Measurements from ENCODE around the gene NAE1.

The NAE1 gene

GRCh38 chr16:66830422-66831404 lies at the start of gene NAE1:
Gene NAE1 (minus strand): TSS chr16:66830976. CDS start chr16:66830899, 77 bp downstream.
- TF ChIP-seq NFIC (IDR thresholded peaks at IDR 0.05) (no peak), FOXM1 (IDR thresholded peaks at IDR 0.05; ENCODE audit: borderline replicate concordance, low read depth) (no peak), RAD21 (IDR thresholded peaks at IDR 0.05; ENCODE audit: low read depth) (peak; percentile 54), CREB1 (IDR thresholded peaks at IDR 0.05; ENCODE audit: low read depth) (no peak), REST (IDR thresholded peaks at IDR 0.05; ENCODE audit: low read depth) (0 out of 2 replicates have a peak, but pooled peaks have one; percentile 31), TAF1 (IDR thresholded peaks at IDR 0.05; ENCODE audit: low read depth) (peak; percentile 66; the same call in 1 of the 2 replicates), YY1 (IDR thresholded peaks at IDR 0.05; ENCODE audit: low read depth) (peak; percentile 83), TEAD4 (IDR thresholded peaks at IDR 0.05) (no peak), MAX (IDR thresholded peaks at IDR 0.05) (no peak; the same call in none of the 2 replicates), EP300 (IDR thresholded peaks at IDR 0.05; ENCODE audit: borderline replicate concordance) (0 out of 2 replicates have a peak, but pooled peaks have one; percentile 18), EGR1 (IDR thresholded peaks at IDR 0.05) (no peak), CEBPB (IDR thresholded peaks at IDR 0.05) (no peak), ZBTB7A (IDR thresholded peaks at IDR 0.05; ENCODE audit: low read depth) (no peak), TCF12 (IDR thresholded peaks at IDR 0.05; ENCODE audit: low read depth) (no peak)
- TF ChIP-seq, protein P1, sequence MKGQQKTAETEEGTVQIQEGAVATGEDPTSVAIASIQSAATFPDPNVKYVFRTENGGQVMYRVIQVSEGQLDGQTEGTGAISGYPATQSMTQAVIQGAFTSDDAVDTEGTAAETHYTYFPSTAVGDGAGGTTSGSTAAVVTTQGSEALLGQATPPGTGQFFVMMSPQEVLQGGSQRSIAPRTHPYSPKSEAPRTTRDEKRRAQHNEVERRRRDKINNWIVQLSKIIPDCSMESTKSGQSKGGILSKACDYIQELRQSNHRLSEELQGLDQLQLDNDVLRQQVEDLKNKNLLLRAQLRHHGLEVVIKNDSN (IDR thresholded peaks at IDR 0.05), result no peak

DNA sequence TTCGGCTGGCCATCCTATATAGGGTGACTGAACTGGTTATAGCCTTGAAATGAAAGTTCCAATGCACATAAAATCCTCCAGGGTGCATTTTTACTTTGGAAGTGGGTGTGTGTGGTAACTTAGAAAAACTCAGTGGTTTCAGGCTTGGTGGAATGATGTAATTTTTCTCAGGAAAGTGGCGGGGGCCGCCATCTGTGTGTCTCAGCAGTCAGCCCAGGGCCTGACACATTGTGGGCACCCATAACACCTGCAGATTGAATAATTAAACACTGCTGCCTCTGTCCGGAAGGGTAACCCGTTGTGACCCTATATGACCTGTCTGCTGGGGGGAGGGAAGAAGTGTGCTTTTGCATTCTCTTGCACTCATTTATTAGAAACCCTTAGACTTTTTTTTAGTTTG lies 47.3 kb upstream of the NAE1 start:
- TF ChIP-seq TAF1 (IDR thresholded peaks at IDR 0.05; ENCODE audit: low read depth), result no peak

- TF ChIP-seq ZBTB7A (IDR thresholded peaks at IDR 0.05; ENCODE audit: low read depth) (no peak), CREB1 (IDR thresholded peaks at IDR 0.05; ENCODE audit: low read depth) (no peak), CEBPB (IDR thresholded peaks at IDR 0.05) (no peak), RAD21 (IDR thresholded peaks at IDR 0.05; ENCODE audit: low read depth) (no peak), YY1 (IDR thresholded peaks at IDR 0.05; ENCODE audit: low read depth) (no peak), FOXM1 (IDR thresholded peaks at IDR 0.05; ENCODE audit: borderline replicate concordance, low read depth) (no peak), REST (IDR thresholded peaks at IDR 0.05; ENCODE audit: low read depth) (no peak), TAF1 (IDR thresholded peaks at IDR 0.05; ENCODE audit: low read depth) (no peak), MAX (IDR thresholded peaks at IDR 0.05) (no peak), NFIC (IDR thresholded peaks at IDR 0.05) (no peak), EP300 (IDR thresholded peaks at IDR 0.05; ENCODE audit: borderline replicate concordance) (no peak), TEAD4 (IDR thresholded peaks at IDR 0.05) (no peak), EGR1 (IDR thresholded peaks at IDR 0.05) (no peak), TCF12 (IDR thresholded peaks at IDR 0.05; ENCODE audit: low read depth) (no peak)
- TF ChIP-seq, protein P1 (IDR thresholded peaks at IDR 0.05), result no peak
Observed at GRCh38 chr16:66874079-66874775, 43.5 kb upstream of the NAE1 start.

DNA sequence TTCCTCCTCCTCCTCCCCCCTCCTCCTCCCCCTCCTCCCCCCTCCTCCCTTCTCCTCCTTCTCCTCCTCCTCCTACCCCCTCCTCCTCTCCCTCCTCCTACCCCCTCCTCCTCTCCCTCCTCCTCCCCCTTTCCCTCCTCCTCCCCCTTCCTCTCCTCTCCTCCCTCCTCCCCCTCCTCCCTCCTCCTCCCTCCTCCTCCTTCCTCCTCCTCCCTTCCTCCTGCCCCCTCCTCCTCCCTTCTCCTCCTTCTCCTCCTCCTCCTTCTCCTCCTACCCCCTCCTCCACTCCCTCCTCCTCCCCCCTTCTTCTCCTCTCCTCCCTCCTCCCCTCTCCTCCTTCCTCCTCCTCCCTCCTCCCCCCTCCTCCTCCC lies 42.9 kb upstream of the NAE1 start:
- TF ChIP-seq YY1 (IDR thresholded peaks at IDR 0.05; ENCODE audit: low read depth), result no peak
- TF ChIP-seq RAD21 (IDR thresholded peaks at IDR 0.05; ENCODE audit: low read depth), result no peak
- no peak for TF ChIP-seq TCF12 (IDR thresholded peaks at IDR 0.05; ENCODE audit: low read depth)
- no peak for TF ChIP-seq NFIC (IDR thresholded peaks at IDR 0.05)
- no peak for TF ChIP-seq CREB1 (IDR thresholded peaks at IDR 0.05; ENCODE audit: low read depth)
- TF ChIP-seq ZBTB7A (IDR thresholded peaks at IDR 0.05; ENCODE audit: low read depth), result no peak
- TF ChIP-seq EGR1 (IDR thresholded peaks at IDR 0.05), result no peak
- no peak for TF ChIP-seq REST (IDR thresholded peaks at IDR 0.05; ENCODE audit: low read depth)
- TF ChIP-seq, protein P1 (IDR thresholded peaks at IDR 0.05), result no peak
- no peak for TF ChIP-seq EP300 (IDR thresholded peaks at IDR 0.05; ENCODE audit: borderline replicate concordance)
- TF ChIP-seq MAX (IDR thresholded peaks at IDR 0.05), result no peak
- TF ChIP-seq TAF1 (IDR thresholded peaks at IDR 0.05; ENCODE audit: low read depth), result no peak
- no peak for TF ChIP-seq CEBPB (IDR thresholded peaks at IDR 0.05)
- no peak for TF ChIP-seq TEAD4 (IDR thresholded peaks at IDR 0.05)
- TF ChIP-seq FOXM1 (IDR thresholded peaks at IDR 0.05; ENCODE audit: borderline replicate concordance, low read depth), result no peak

Data from Ishikawa (cell line).